HCT116 (cell line): ENCODE measurements around the gene UGP2. TPM values are rescaled to one million over a fixed set of nuclear protein-coding genes. Genes with fewer than 3 reads are reported as not detected.
A peak's percentile ranks its signal among the peaks of the same experiment; 100 is the strongest.

Experiments used
- ATAC-seq: fragments of 200-7000 bp; cut with Tn5 transposase; 2 replicates; pipeline ENCODE4 v1.9.1; 2020; ENCODE audit warnings: mild to moderate bottlenecking, moderate library complexity
- BruUV-seq: library from RNA; stranded (reverse); fragments of 400-500 nt; replicated peaks from 2 replicates; lab custom pipeline; 2021; lab: Mats Ljungman, UMichigan
- CTCF ChIA-PET: fragments of 300-600 bp; sonication (Branson Sonifier 250); formaldehyde crosslinking; loops from one replicate; lab custom pipeline; 2021; ENCODE audit warnings: antibody characterized with exemption; lab: Charles Lee
- POLR2A ChIA-PET: fragments of 300-600, 350-600 bp; sonication (Branson Sonifier 250); formaldehyde crosslinking; loops from one replicate; lab custom pipeline; 2021; ENCODE audit warnings: antibody characterized with exemption; lab: Charles Lee
- RAD21 ChIA-PET, 2 experiments: fragments of 300-600 bp; sonication (Branson Sonifier 250); formaldehyde crosslinking; loops; one replicate each; lab custom pipeline; 2023; ENCODE audit warnings: low total read pairs in 2 of 2; ENCODE audit not compliant: uncharacterized antibody in 2 of 2, unreplicated experiment in 2 of 2, low non-redundant PET in 1 of 2; lab: Charles Lee
- DNase-seq: peaks from one replicate; pipeline ENCODE4 v3.0.0-alpha.2; 2010; ENCODE audit warnings: low read depth, low spot score
- H2AFZ ChIP-seq: fragments of 200-600 bp; shearing (Covaris generic), sonication (generic); 2 replicates; pipeline ENCODE4 v1.6.1; 2017; ENCODE audit warnings: low read depth, mixed run types, mixed read lengths, antibody characterized with exemption, low read length; ENCODE audit not compliant: poor library complexity, severe bottlenecking
- H3K27ac ChIP-seq: 2 replicates; pipeline ENCODE4 v1.5.1; 2012; ENCODE audit warnings: low read depth, low read length
- H3K27me3 ChIP-seq: fragments of 200-600 bp; sonication (generic); 2 replicates; pipeline ENCODE4 v1.6.1; 2016; ENCODE audit warnings: mixed run types, low read length, mixed read lengths; ENCODE audit not compliant: insufficient read depth
- H3K36me3 ChIP-seq, 2 experiments: fragments of 200-500 bp in 1 of 2; fragments of 200-600 bp in 1 of 2; sonication (Bioruptor generic) in 1 of 2; sonication (generic) in 1 of 2; 2 replicates each; pipeline versions ENCODE4 v1.5.1 to v1.6.1; 2014 to 2016; ENCODE audit warnings: low read length in 2 of 2, inconsistent platforms in 1 of 2, mixed read lengths in 1 of 2, mixed run types in 1 of 2; ENCODE audit not compliant: insufficient read depth in 2 of 2, control insufficient read depth in 1 of 2
- H3K4me1 ChIP-seq, 2 experiments: fragments of 200-600 bp in 1 of 2; sonication (generic) in 1 of 2; 2 replicates each; pipeline versions ENCODE4 v1.5.1 to v1.6.1; 2012 to 2017; ENCODE audit warnings: low read length in 2 of 2, inconsistent platforms in 1 of 2, mild to moderate bottlenecking in 1 of 2, mixed read lengths in 1 of 2, mixed run types in 1 of 2, moderate library complexity in 1 of 2; ENCODE audit not compliant: insufficient read depth in 2 of 2, control insufficient read depth in 1 of 2
- H3K4me2 ChIP-seq: fragments of 200-600 bp; sonication (generic); 2 replicates; pipeline ENCODE4 v1.6.1; 2017; ENCODE audit warnings: mixed run types, low read length, mixed read lengths
- H3K4me3 ChIP-seq, 2 experiments: fragments of 200-600 bp in 1 of 2; sonication (generic) in 1 of 2; replicated peaks in 1 of 2; 2 replicates each; pipeline ENCODE4 v1.5.1; 2011 to 2016; ENCODE audit warnings: low read length in 2 of 2, control low read depth in 1 of 2, low read depth in 1 of 2, mild to moderate bottlenecking in 1 of 2, mixed read lengths in 1 of 2, mixed run types in 1 of 2
- H3K79me2 ChIP-seq: fragments of 200-600 bp; sonication (generic); 2 replicates; pipeline ENCODE4 v1.6.1; 2017; ENCODE audit warnings: mild to moderate bottlenecking, mixed run types, low read length, moderate library complexity, mixed read lengths; ENCODE audit not compliant: insufficient read depth
- H3K9ac ChIP-seq: fragments of 200-600 bp; sonication (generic); 2 replicates; pipeline ENCODE4 v1.6.1; 2016; ENCODE audit warnings: low read length, mixed read lengths
- H3K9me2 ChIP-seq: fragments of 200-600 bp; sonication (generic), shearing (Covaris generic); 2 replicates; pipeline ENCODE4 v1.6.1; 2017; ENCODE audit warnings: mixed run types, mild to moderate bottlenecking, moderate library complexity; ENCODE audit not compliant: insufficient read depth
- H3K9me3 ChIP-seq, 2 experiments: fragments of 200-500 bp in 1 of 2; fragments of 200-600 bp in 1 of 2; sonication (Bioruptor generic) in 1 of 2; sonication (generic) in 1 of 2; 2 replicates each; pipeline ENCODE4 v1.6.1; 2014 to 2017; ENCODE audit warnings: low read length in 2 of 2, mixed read lengths in 2 of 2, inconsistent platforms in 1 of 2, low read depth in 1 of 2, mild to moderate bottlenecking in 1 of 2, mixed run types in 1 of 2, moderate library complexity in 1 of 2; ENCODE audit not compliant: control insufficient read depth in 1 of 2, insufficient read depth in 1 of 2
- H4K20me1 ChIP-seq: fragments of 200-600 bp; sonication (generic), shearing (Covaris generic); 2 replicates; pipeline ENCODE4 v1.6.1; 2017; ENCODE audit warnings: mixed run types, mild to moderate bottlenecking, moderate library complexity; ENCODE audit not compliant: insufficient read depth
- CBX3 ChIP-seq: IDR thresholded peaks from 2 replicates; pipeline ENCODE4 v1.6.1; 2012; ENCODE audit warnings: low read depth
- EGR1 ChIP-seq: IDR thresholded peaks from 2 replicates; pipeline ENCODE4 v1.6.1; 2012; ENCODE audit warnings: low read depth
- ELF1 ChIP-seq: IDR thresholded peaks from 2 replicates; pipeline ENCODE4 v1.6.1; 2012; ENCODE audit warnings: low read depth, borderline replicate concordance
- EZH2phosphoT487 ChIP-seq: fragments of 200-600 bp; IDR thresholded peaks from 2 replicates; pipeline ENCODE4 v1.6.1; 2018; ENCODE audit warnings: antibody characterized with exemption, borderline replicate concordance
- FOSL1 ChIP-seq: IDR thresholded peaks from 2 replicates; pipeline ENCODE4 v1.6.1; 2012; ENCODE audit warnings: low read depth
- JUND ChIP-seq: IDR thresholded peaks from 2 replicates; pipeline ENCODE4 v1.6.1; 2012
- POLR2A ChIP-seq: IDR thresholded peaks from 2 replicates; pipeline ENCODE4 v1.7.0; 2011; ENCODE audit warnings: borderline replicate concordance; ENCODE audit not compliant: insufficient read depth, insufficient read length; ENCODE audit errors: extremely low read depth
- POLR2AphosphoS5 ChIP-seq: IDR thresholded peaks from 2 replicates; pipeline ENCODE4 v1.6.1; 2011; ENCODE audit warnings: mild to moderate bottlenecking, low read depth, low read length, moderate library complexity
- RAD21 ChIP-seq: IDR thresholded peaks from 2 replicates; pipeline ENCODE4 v1.6.1; 2012; ENCODE audit warnings: low read depth, mild to moderate bottlenecking
- REST ChIP-seq: IDR thresholded peaks from 2 replicates; pipeline ENCODE4 v1.6.1; 2012; ENCODE audit warnings: low read depth
- SIN3A ChIP-seq: IDR thresholded peaks from 2 replicates; pipeline ENCODE4 v1.6.1; 2012; ENCODE audit warnings: low read depth
- YY1 ChIP-seq: IDR thresholded peaks from 2 replicates; pipeline ENCODE4 v1.6.1; 2011; ENCODE audit warnings: low read length, low read depth, moderate library complexity, mild to moderate bottlenecking; ENCODE audit not compliant: insufficient replicate concordance; ENCODE audit errors: extremely low read depth
- ZBTB33 ChIP-seq: IDR thresholded peaks from 2 replicates; pipeline ENCODE4 v1.6.1; 2011; ENCODE audit warnings: mild to moderate bottlenecking, low read length, moderate library complexity; ENCODE audit not compliant: insufficient replicate concordance; ENCODE audit errors: extremely low read depth
- ZFX ChIP-seq: fragments of 450-650 bp; IDR thresholded peaks from 2 replicates; pipeline ENCODE4 v1.6.1; 2017
- ZNF274 ChIP-seq: fragments of 200-500 bp; sonication (Bioruptor generic); IDR thresholded peaks from 2 replicates; pipeline ENCODE4 v1.6.1; 2014; ENCODE audit warnings: mild to moderate bottlenecking, low read depth, low read length, inconsistent platforms
- intact Hi-C: fragments of 100-400 bp; cut with micrococcal nuclease; formaldehyde crosslinking; loops from 2 replicates; pipeline ENCODE4 v1.10.0; 2022
- total RNA-seq: library from RNA; stranded (reverse); gene quantifications from one replicate; pipeline ENCODE4 v1.2.1, GENCODE V29; 2021; ENCODE audit not compliant: unreplicated experiment
- TF ChIP-seq, protein P1 (sequence below), 3 experiments: fragments of 200-600 bp in 1 of 3; sonication (generic) in 1 of 3; IDR thresholded peaks in 2 of 3; conservative IDR thresholded peaks in 1 of 3; 2 replicates each; pipeline ENCODE4 v1.5.1; 2012 to 2017; ENCODE audit warnings: low read depth in 2 of 3, low read length in 2 of 3, antibody characterized with exemption in 1 of 3, borderline replicate concordance in 1 of 3, control low read depth in 1 of 3, mild to moderate bottlenecking in 1 of 3, mixed read lengths in 1 of 3, mixed run types in 1 of 3, moderate library complexity in 1 of 3; ENCODE audit not compliant: insufficient read depth in 1 of 3
- TF ChIP-seq, protein P2 (sequence below): IDR thresholded peaks from 2 replicates; pipeline ENCODE4 v1.6.1; 2012

UGP2 gene
- total RNA-seq, 1 experiment from 2014 or later: 57.1 TPM

DNA sequence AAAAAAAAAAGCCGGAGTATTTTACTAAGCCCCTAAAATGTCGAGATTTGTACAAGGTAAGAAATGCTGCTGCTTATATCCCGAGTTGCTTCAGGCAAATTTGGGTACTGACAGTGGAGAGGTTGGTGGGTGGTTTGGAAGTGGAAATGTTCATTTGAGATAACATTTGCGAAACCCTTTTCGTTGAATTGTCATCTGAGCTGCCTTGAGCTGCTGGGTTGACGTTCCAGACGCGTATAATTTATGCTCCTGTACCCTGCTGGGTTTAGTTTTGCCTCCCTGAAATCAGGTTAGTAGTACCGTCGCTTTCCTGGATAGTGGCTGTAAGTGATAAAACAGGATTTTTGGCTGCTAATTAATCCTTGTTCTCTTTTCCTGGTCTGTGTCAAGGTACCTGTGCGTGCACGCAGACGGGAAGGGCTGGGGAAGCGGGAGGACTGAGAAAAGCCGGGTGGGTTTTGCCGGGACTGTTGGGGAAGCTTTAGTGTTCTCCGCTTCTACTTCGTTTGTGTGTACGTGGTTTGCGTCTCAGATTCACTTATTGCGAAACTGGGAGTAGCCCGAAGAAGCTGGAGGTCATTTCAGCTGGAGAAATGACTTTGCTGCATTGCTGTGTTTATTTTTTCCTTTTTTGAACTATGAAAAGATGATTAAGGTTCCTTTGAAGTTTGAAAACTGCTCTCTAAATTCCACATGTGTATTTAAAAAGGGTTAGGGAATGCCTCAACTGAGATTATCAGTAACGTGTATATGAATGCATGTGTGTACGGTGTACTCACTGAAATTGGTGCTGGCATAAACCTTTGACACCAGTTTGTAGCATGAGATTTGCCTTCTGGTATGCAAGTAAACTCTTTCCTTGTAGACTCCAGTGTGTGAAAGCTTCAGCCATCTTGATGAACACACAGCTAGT, 709 bp downstream of the UGP2 start:
- ChIA-PET POLR2A (interaction anchor here (0.7 to 2.3 kb wide), 17 partner anchors 9 to 254 kb away, joined by 3 to 14 read pairs (median 4); partner anchors contain the start of genes MDH1 and WDPCP), RAD21 (interaction anchor here in 1 of 2 experiments (0.7 kb wide), 1 partner anchor 176 kb away, joined by 4 read pairs; no protein-coding TSS in a partner anchor), CTCF (interaction anchor here (1.2 to 4.8 kb wide), 5 partner anchors 15 to 355 kb away, joined by 3 to 16 read pairs (median 4); no protein-coding TSS in a partner anchor)
- intact Hi-C loops: loop anchor here (5.0 kb wide), 1 partner anchor 145 kb away; no protein-coding TSS in a partner anchor
- Histone ChIP-seq H3K9ac (peak overlapping the region; percentile 90), H3K9me2 (no peaks in the 10 kb centered on the region), H3K9me3 (no peaks in the 10 kb centered on the region), H2AFZ (peak overlapping the region; percentile 37), H3K27me3 (no peaks in the 10 kb centered on the region), H3K4me1 (peaks cover 7 to 18% of the 10 kb centered on the region in 2 experiments; a peak in 3 of 4 replicates), H3K4me3 (peak overlapping the region; percentile 80 to 84), H3K4me2 (peak overlapping the region; percentile 90), H4K20me1 (no peaks in the 10 kb centered on the region), H3K36me3 (no peaks in the 10 kb centered on the region), H3K27ac (peak overlapping the region; percentile 94), H3K79me2 (peaks cover 57% of the 10 kb centered on the region)
- ATAC-seq: no peak
- TSS peak; percentile 67 for BruUV-seq
- DNase-seq: no peak
- TF ChIP-seq REST (no peak), ELF1 (no peak), POLR2AphosphoS5 (no peak), ZNF274 (no peak), ZFX (no peak), EGR1 (no peak), EZH2phosphoT487 (no peak), POLR2A (no peak), SIN3A (no peak), FOSL1 (peak; percentile 4; the same call in 1 of the 2 replicates), JUND (0 out of 2 replicates have a peak, but pooled peaks have one; percentile 17), YY1 (no peak), CBX3 (no peak), RAD21 (no peak), ZBTB33 (no peak)
- TF ChIP-seq, protein P1, sequence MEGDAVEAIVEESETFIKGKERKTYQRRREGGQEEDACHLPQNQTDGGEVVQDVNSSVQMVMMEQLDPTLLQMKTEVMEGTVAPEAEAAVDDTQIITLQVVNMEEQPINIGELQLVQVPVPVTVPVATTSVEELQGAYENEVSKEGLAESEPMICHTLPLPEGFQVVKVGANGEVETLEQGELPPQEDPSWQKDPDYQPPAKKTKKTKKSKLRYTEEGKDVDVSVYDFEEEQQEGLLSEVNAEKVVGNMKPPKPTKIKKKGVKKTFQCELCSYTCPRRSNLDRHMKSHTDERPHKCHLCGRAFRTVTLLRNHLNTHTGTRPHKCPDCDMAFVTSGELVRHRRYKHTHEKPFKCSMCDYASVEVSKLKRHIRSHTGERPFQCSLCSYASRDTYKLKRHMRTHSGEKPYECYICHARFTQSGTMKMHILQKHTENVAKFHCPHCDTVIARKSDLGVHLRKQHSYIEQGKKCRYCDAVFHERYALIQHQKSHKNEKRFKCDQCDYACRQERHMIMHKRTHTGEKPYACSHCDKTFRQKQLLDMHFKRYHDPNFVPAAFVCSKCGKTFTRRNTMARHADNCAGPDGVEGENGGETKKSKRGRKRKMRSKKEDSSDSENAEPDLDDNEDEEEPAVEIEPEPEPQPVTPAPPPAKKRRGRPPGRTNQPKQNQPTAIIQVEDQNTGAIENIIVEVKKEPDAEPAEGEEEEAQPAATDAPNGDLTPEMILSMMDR (IDR thresholded peaks at IDR 0.05 in 2 of 3, conservative IDR thresholded peaks at IDR 0.05 in 1 of 3; ENCODE audit: borderline replicate concordance in 1 of 3, insufficient read depth in 1 of 3, low read depth in 2 of 3, low read length in 2 of 3): no peak
- TF ChIP-seq, protein P2, sequence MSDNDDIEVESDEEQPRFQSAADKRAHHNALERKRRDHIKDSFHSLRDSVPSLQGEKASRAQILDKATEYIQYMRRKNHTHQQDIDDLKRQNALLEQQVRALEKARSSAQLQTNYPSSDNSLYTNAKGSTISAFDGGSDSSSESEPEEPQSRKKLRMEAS: no peak
